Bronchial epithelial cell (primary cell): ENCODE data around the gene SLC25A12. TPM values are rescaled to one million over a fixed set of nuclear protein-coding genes. Genes with fewer than 3 reads are reported as not detected.

Experiments used
- total RNA-seq: library from RNA; depleted of rRNA; stranded (reverse); fragments of >200 nt; gene quantifications from 2 replicates; pipeline ENCODE4 v1.2.1, GENCODE V29; 2014

Gene SLC25A12
- total RNA-seq, 1 donor from 2014 or later, result 9.5 TPM

Other genes starting within 250 kb of the SLC25A12 start
- 95.1 and 103 TPM in 2 replicates for gene DYNC1I2, start 206.8 kb downstream of the SLC25A12 start, total RNA-seq
- gene HAT1, start 28.2 kb upstream of the SLC25A12 start, total RNA-seq, result 25.8 and 30.0 TPM in 2 replicates
- 2.2 and 2.6 TPM in 2 replicates for gene METAP1D, start 105.7 kb upstream of the SLC25A12 start, total RNA-seq
- not detected in 2 replicates for gene DLX1, start 191.3 kb upstream of the SLC25A12 start, total RNA-seq
- gene DLX2, start 208.7 kb upstream of the SLC25A12 start, total RNA-seq, result not detected in 2 replicates